Mesenchymal stem cell (in vitro differentiated cells and primary cell): ENCODE data around the gene ELFN2.

Experiments
- DNase-seq: peaks from one replicate; pipeline ENCODE4 v3.0.0-alpha.2; 2013
- H2AFZ ChIP-seq: one replicate; pipeline ENCODE4 v1.6.1; 2013; ENCODE audit warnings: low read depth, mild to moderate bottlenecking, control low read depth, inconsistent platforms, low read length, moderate library complexity
- H2AK5ac ChIP-seq: 2 replicates; pipeline ENCODE4 v1.6.1; 2013; ENCODE audit warnings: low read length, moderate library complexity, mild to moderate bottlenecking, inconsistent platforms; ENCODE audit not compliant: severe bottlenecking
- H2BK120ac ChIP-seq: one replicate; pipeline ENCODE4 v1.6.1; 2013; ENCODE audit warnings: low read depth, mild to moderate bottlenecking, inconsistent platforms, low read length, moderate library complexity
- H2BK12ac ChIP-seq, 2 experiments: one replicate each; pipeline ENCODE4 v1.6.1; 2013; ENCODE audit warnings: inconsistent platforms in 2 of 2, low read length in 2 of 2, mild to moderate bottlenecking in 2 of 2, moderate library complexity in 2 of 2, control low read depth in 1 of 2
- H2BK15ac ChIP-seq: one replicate; pipeline ENCODE4 v1.6.1; 2013; ENCODE audit warnings: mild to moderate bottlenecking, low read depth, inconsistent platforms; ENCODE audit not compliant: poor library complexity, severe bottlenecking
- H2BK5ac ChIP-seq: 2 replicates; pipeline ENCODE4 v1.6.1; 2013; ENCODE audit warnings: low read depth, mild to moderate bottlenecking, low read length, control low read depth, inconsistent platforms; ENCODE audit not compliant: poor library complexity, severe bottlenecking
- H3K14ac ChIP-seq, 2 experiments: one replicate each; pipeline ENCODE4 v1.6.1; 2013; ENCODE audit warnings: inconsistent platforms in 2 of 2, low read length in 2 of 2, control low read depth in 1 of 2, mild to moderate bottlenecking in 1 of 2, moderate library complexity in 1 of 2
- H3K18ac ChIP-seq, 2 experiments: one replicate each; pipeline ENCODE4 v1.6.1; 2013; ENCODE audit warnings: inconsistent platforms in 2 of 2, low read length in 2 of 2, control low read depth in 1 of 2, low read depth in 1 of 2, mild to moderate bottlenecking in 1 of 2
- H3K23ac ChIP-seq, 2 experiments: one replicate each; pipeline ENCODE4 v1.6.1; 2013; ENCODE audit warnings: inconsistent platforms in 2 of 2, low read length in 2 of 2, mild to moderate bottlenecking in 2 of 2, moderate library complexity in 2 of 2, control low read depth in 1 of 2
- H3K27ac ChIP-seq: 2 replicates; pipeline ENCODE4 v1.5.1; 2013; ENCODE audit warnings: mild to moderate bottlenecking, moderate library complexity, low read length, control low read depth, inconsistent platforms; ENCODE audit not compliant: poor library complexity, severe bottlenecking
- H3K27me3 ChIP-seq, 2 experiments: 2 replicates each; pipeline versions ENCODE4 v1.6.1 to v1.7.0; 2013; ENCODE audit warnings: low read length in 2 of 2, mild to moderate bottlenecking in 2 of 2, moderate library complexity in 2 of 2, control low read depth in 1 of 2, inconsistent platforms in 1 of 2; ENCODE audit not compliant: control insufficient read depth in 1 of 2, insufficient read depth in 1 of 2
- H3K36me3 ChIP-seq, 2 experiments: 2 replicates each; pipeline versions ENCODE4 v1.6.1 to v1.7.0; 2013; ENCODE audit warnings: low read length in 2 of 2, control low read depth in 1 of 2, inconsistent platforms in 1 of 2, low read depth in 1 of 2, mild to moderate bottlenecking in 1 of 2; ENCODE audit not compliant: insufficient read depth in 2 of 2, control insufficient read depth in 1 of 2
- H3K4ac ChIP-seq, 2 experiments: one replicate each; pipeline ENCODE4 v1.6.1; 2013; ENCODE audit warnings: inconsistent platforms in 2 of 2, low read length in 2 of 2, mild to moderate bottlenecking in 2 of 2, moderate library complexity in 2 of 2, control low read depth in 1 of 2, low read depth in 1 of 2
- H3K4me1 ChIP-seq: 2 replicates; pipeline ENCODE4 v1.6.1; 2013; ENCODE audit warnings: low read depth, low read length, control low read depth; ENCODE audit not compliant: control insufficient read depth, insufficient read depth
- H3K4me2 ChIP-seq: 2 replicates; pipeline ENCODE4 v1.6.1; 2013; ENCODE audit warnings: low read length, mild to moderate bottlenecking, inconsistent platforms; ENCODE audit not compliant: poor library complexity, severe bottlenecking
- H3K4me3 ChIP-seq, 2 experiments: 2 replicates each; pipeline versions ENCODE4 v1.5.1 to v1.7.0; 2013; ENCODE audit warnings: low read length in 2 of 2, mild to moderate bottlenecking in 2 of 2, control low read depth in 1 of 2, low read depth in 1 of 2; ENCODE audit not compliant: insufficient read depth in 1 of 2
- H3K79me1 ChIP-seq: replicated peaks from 2 replicates; pipeline ENCODE4 v1.6.1; 2013; ENCODE audit warnings: mild to moderate bottlenecking, control low read depth, low read length, inconsistent platforms; ENCODE audit not compliant: poor library complexity, severe bottlenecking
- H3K9ac ChIP-seq: 2 replicates; pipeline ENCODE4 v1.7.0; 2013; ENCODE audit warnings: mild to moderate bottlenecking, low read length, moderate library complexity
- H3K9me3 ChIP-seq: 2 replicates; pipeline ENCODE4 v1.7.0; 2013; ENCODE audit warnings: mild to moderate bottlenecking, low read length; ENCODE audit not compliant: control insufficient read depth
- H4K8ac ChIP-seq: one replicate; pipeline ENCODE4 v1.6.1; 2013; ENCODE audit warnings: inconsistent platforms, mild to moderate bottlenecking, low read length, moderate library complexity
- H4K91ac ChIP-seq: one replicate; pipeline ENCODE4 v1.6.1; 2013; ENCODE audit warnings: mild to moderate bottlenecking, low read length, inconsistent platforms
- WGBS: methylation state at CpG from one replicate; pipeline ENCODE4 v1.1.7; 2013; ENCODE audit warnings: mixed read lengths; 5-methylcytosine and 5-hydroxymethylcytosine counted together

The ELFN2 gene

DNA sequence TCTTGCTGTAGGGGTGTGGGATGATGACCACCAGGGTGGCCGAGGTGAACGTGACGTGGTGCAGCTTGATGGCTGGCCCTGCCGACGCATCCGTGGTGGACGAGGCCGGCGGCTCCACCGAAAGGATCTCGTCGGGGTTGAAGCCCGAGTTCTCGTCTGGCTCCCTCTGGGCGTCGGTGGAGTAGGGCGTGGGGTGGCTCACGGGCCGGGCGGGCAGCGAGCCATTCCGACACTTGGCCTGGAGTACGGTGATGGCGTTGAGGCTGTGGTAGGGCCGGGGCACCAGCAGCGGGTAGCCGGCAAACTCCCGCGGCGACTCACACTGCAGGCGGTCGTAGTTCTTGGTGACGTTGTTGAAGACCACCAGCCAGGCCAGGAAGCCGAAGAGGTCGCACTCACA, 52.7 kb downstream of the ELFN2 start:
- no peak overlapping the region for H3K4ac ChIP-seq
- H3K27me3 ChIP-seq = peaks cover 0 to 53% of the 10 kb centered on the region in 2 experiments
- no peak overlapping the region for H2AK5ac ChIP-seq
- H3K14ac ChIP-seq = no peak overlapping the region
- H2AFZ ChIP-seq = no peak overlapping the region
- H3K9ac ChIP-seq = no peak overlapping the region
- no peak overlapping the region for H3K4me3 ChIP-seq
- no peak overlapping the region for H2BK12ac ChIP-seq
- H3K9me3 ChIP-seq = no peaks in the 10 kb centered on the region
- no peak overlapping the region for H2BK15ac ChIP-seq
- no peak for DNase-seq
- H3K23ac ChIP-seq = no peak overlapping the region
- peaks cover 0 to 66% of the 10 kb centered on the region in 2 experiments for H3K36me3 ChIP-seq
- H3K27ac ChIP-seq = no peak overlapping the region
- no peak overlapping the region for H4K91ac ChIP-seq
- peaks cover 37% of the 10 kb centered on the region for H3K4me1 ChIP-seq
- no peak overlapping the region for H2BK120ac ChIP-seq
- H3K4me2 ChIP-seq = no peak overlapping the region
- no peak overlapping the region for H3K18ac ChIP-seq
- no peak overlapping the region for H4K8ac ChIP-seq
- 97% methylated on average over 35 of the region's 35 CpGs for WGBS
- H3K79me1 ChIP-seq = peaks cover 29% of the 10 kb centered on the region
- no peak overlapping the region for H2BK5ac ChIP-seq

DNA sequence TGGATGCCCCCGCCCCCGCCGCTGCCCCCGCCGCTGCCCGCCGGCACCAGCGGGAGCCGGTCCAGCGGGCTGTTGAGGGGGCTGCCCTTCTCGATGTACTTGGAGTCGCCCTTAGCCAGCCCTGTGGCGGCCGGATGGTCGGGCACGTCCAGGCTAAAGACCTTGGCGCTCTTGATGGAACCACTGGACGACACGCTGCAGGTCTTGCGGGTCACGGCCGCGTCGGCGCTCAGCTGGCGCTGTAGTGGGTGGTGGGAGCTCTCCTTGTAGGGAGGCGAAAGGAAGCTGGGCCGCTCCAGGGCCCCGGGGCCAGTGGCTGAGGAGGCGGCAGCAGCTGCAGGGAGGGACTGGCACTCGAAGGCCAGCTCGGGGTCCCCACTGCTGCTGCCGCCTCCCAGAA, 53.8 kb downstream of the ELFN2 start:
- Histone ChIP-seq H2BK5ac (no peak overlapping the region), H2BK12ac (no peak overlapping the region), H3K4ac (no peak overlapping the region), H2AFZ (no peak overlapping the region), H3K18ac (no peak overlapping the region), H3K79me1 (peaks cover 31% of the 10 kb centered on the region), H3K14ac (no peak overlapping the region), H3K9ac (no peak overlapping the region), H3K27me3 (peaks cover 0 to 46% of the 10 kb centered on the region in 2 experiments), H2BK15ac (no peak overlapping the region), H3K4me3 (no peak overlapping the region), H4K91ac (no peak overlapping the region), H3K36me3 (peaks cover 0 to 76% of the 10 kb centered on the region in 2 experiments), H2AK5ac (no peak overlapping the region), H3K4me1 (peaks cover 33% of the 10 kb centered on the region), H3K9me3 (no peaks in the 10 kb centered on the region), H3K23ac (no peak overlapping the region), H3K4me2 (no peak overlapping the region), H4K8ac (no peak overlapping the region), H3K27ac (no peak overlapping the region), H2BK120ac (no peak overlapping the region)
- no peak for DNase-seq
- WGBS = 95% methylated on average over 33 of the region's 33 CpGs

GRCh38 chr22:37371911-37372310, 55.4 kb downstream of the ELFN2 start:
- WGBS = 95% methylated on average over 18 of the region's 18 CpGs
- no peak overlapping the region for H3K27ac ChIP-seq
- DNase-seq = no peak
- peaks cover 0 to 80% of the 10 kb centered on the region in 2 experiments for H3K36me3 ChIP-seq
- H3K14ac ChIP-seq = no peak overlapping the region
- H3K9ac ChIP-seq = no peak overlapping the region
- no peak overlapping the region for H3K18ac ChIP-seq
- H3K4ac ChIP-seq = no peak overlapping the region
- no peak overlapping the region for H4K91ac ChIP-seq
- peaks cover 31% of the 10 kb centered on the region for H3K79me1 ChIP-seq
- H3K27me3 ChIP-seq = peaks cover 0 to 37% of the 10 kb centered on the region in 2 experiments
- no peak overlapping the region for H3K4me3 ChIP-seq
- no peak overlapping the region for H3K4me2 ChIP-seq
- H3K9me3 ChIP-seq = no peaks in the 10 kb centered on the region
- no peak overlapping the region for H2AK5ac ChIP-seq
- no peak overlapping the region for H4K8ac ChIP-seq
- no peak overlapping the region for H3K23ac ChIP-seq
- no peak overlapping the region for H2AFZ ChIP-seq
- no peak overlapping the region for H2BK120ac ChIP-seq
- no peak overlapping the region for H2BK5ac ChIP-seq
- H3K4me1 ChIP-seq = peaks cover 25% of the 10 kb centered on the region
- H2BK15ac ChIP-seq = no peak overlapping the region
- no peak overlapping the region for H2BK12ac ChIP-seq

DNA sequence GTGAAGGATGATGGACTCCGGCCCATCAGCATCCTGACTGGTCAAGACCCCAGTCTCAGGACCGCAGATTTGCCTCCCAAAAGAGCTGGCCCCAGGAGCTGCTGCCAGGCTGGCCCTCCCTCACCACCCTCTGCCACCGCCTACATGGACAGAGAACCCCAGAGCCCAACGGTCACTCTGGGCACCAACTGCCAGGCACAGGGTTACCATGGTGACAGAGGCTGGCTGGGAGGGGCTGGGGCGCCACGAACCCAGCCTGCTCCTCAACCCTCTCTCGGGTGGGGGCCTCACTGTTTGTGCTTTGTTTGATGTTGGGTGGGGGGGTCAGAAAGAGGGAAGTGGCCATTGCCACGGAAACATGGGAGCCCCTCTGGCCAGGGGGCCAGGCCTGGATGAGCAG, 55.8 kb downstream of the ELFN2 start:
- Histone ChIP-seq H3K4me1 (peaks cover 23% of the 10 kb centered on the region), H2AK5ac (no peak overlapping the region), H3K79me1 (peaks cover 31% of the 10 kb centered on the region), H3K18ac (no peak overlapping the region), H3K14ac (no peak overlapping the region), H3K36me3 (peaks cover 0 to 84% of the 10 kb centered on the region in 2 experiments), H3K4me2 (no peak overlapping the region), H2BK15ac (no peak overlapping the region), H3K23ac (no peak overlapping the region), H3K4me3 (no peak overlapping the region), H2BK120ac (no peak overlapping the region), H4K8ac (no peak overlapping the region), H3K27me3 (peaks cover 0 to 37% of the 10 kb centered on the region in 2 experiments), H3K4ac (no peak overlapping the region), H2BK5ac (no peak overlapping the region), H3K9ac (no peak overlapping the region), H4K91ac (no peak overlapping the region), H2AFZ (no peak overlapping the region), H3K27ac (no peak overlapping the region), H2BK12ac (no peak overlapping the region), H3K9me3 (no peaks in the 10 kb centered on the region)
- 95% methylated on average over 8 of the region's 8 CpGs for WGBS
- no peak for DNase-seq
